ENCODE measurements around the gene ADAM12. TPM values are rescaled to one million over a fixed set of nuclear protein-coding genes. Genes with fewer than 3 reads are reported as not detected.

The ADAM12 gene
- total RNA-seq, 2 experiments from 2014 or later = 1.2 to 1.5 TPM

GRCh38 chr10:126201603-126202002, 186.7 kb downstream of the ADAM12 start:
- Histone ChIP-seq H3K36me3 (ENCODE audit: insufficient read depth, low read length) (no peaks in the 10 kb centered on the region), H3K27me3 (ENCODE audit: control insufficient read depth in 1 of 2, insufficient read depth in 2 of 2, low read length in 2 of 2) (no peaks in the 10 kb centered on the region), H3K4me3 (ENCODE audit: low read length) (no peak overlapping the region), H3K4me1 (ENCODE audit: insufficient read depth, low read length) (no peaks in the 10 kb centered on the region), H3K9me3 (ENCODE audit: control insufficient read depth in 1 of 2, insufficient read depth in 1 of 2, low read length in 2 of 2) (peaks cover 0 to 7% of the 10 kb centered on the region in 2 experiments), H3K27ac (ENCODE audit: low read depth in 1 of 2, low read length in 2 of 2) (no peak overlapping the region)
- intact Hi-C loops (cut with DNase I, micrococcal nuclease) = no loop called here
- H3K9me3 Mint-ChIP-seq = no peaks in the 10 kb centered on the region
- H3K4me3 Mint-ChIP-seq = no peak overlapping the region
- ChIA-PET POLR2A (no interaction called here), CTCF (no interaction called here)
- H3K36me3 Mint-ChIP-seq (ENCODE audit: low read depth) = no peaks in the 10 kb centered on the region
- TF ChIP-seq CTCF (IDR thresholded peaks at IDR 0.05) = no peak
- no peaks in the 10 kb centered on the region for H3K4me1 Mint-ChIP-seq (ENCODE audit: low read depth)
- no peak overlapping the region for H3K27ac Mint-ChIP-seq
- H3K27me3 Mint-ChIP-seq = no peaks in the 10 kb centered on the region
- no peak for DNase-seq
- no peak for ATAC-seq (ENCODE audit: poor library complexity)

GRCh38 chr10:126199221-126199998, 188.9 kb downstream of the ADAM12 start:
- ChIA-PET CTCF (no interaction called here), POLR2A (no interaction called here)
- intact Hi-C loops (cut with DNase I, micrococcal nuclease) = no loop called here
- Histone ChIP-seq H3K9me3 (ENCODE audit: control insufficient read depth in 1 of 2, insufficient read depth in 1 of 2, low read length in 2 of 2) (peaks cover 0 to 7% of the 10 kb centered on the region in 2 experiments), H3K27ac (ENCODE audit: low read depth in 1 of 2, low read length in 2 of 2) (no peak overlapping the region), H3K36me3 (ENCODE audit: insufficient read depth, low read length) (no peaks in the 10 kb centered on the region), H3K4me3 (ENCODE audit: low read length) (no peak overlapping the region), H3K27me3 (ENCODE audit: control insufficient read depth in 1 of 2, insufficient read depth in 2 of 2, low read length in 2 of 2) (no peaks in the 10 kb centered on the region), H3K4me1 (ENCODE audit: insufficient read depth, low read length) (no peaks in the 10 kb centered on the region)
- DNase-seq (no peak), ATAC-seq (ENCODE audit: poor library complexity) (no peak)
- H3K36me3 Mint-ChIP-seq (ENCODE audit: low read depth) = no peaks in the 10 kb centered on the region
- H3K4me1 Mint-ChIP-seq (ENCODE audit: low read depth) = no peaks in the 10 kb centered on the region
- no peaks in the 10 kb centered on the region for H3K9me3 Mint-ChIP-seq
- no peak overlapping the region for H3K27ac Mint-ChIP-seq
- no peak for TF ChIP-seq CTCF (IDR thresholded peaks at IDR 0.05)
- H3K4me3 Mint-ChIP-seq = no peak overlapping the region
- no peaks in the 10 kb centered on the region for H3K27me3 Mint-ChIP-seq

GRCh38 chr10:126198681-126199080, 189.6 kb downstream of the ADAM12 start:
- Mint-ChIP-seq H3K4me1 (ENCODE audit: low read depth) (no peaks in the 10 kb centered on the region), H3K4me3 (no peak overlapping the region), H3K27ac (no peak overlapping the region), H3K36me3 (ENCODE audit: low read depth) (no peaks in the 10 kb centered on the region), H3K9me3 (no peaks in the 10 kb centered on the region), H3K27me3 (no peaks in the 10 kb centered on the region)
- H3K9me3 ChIP-seq (ENCODE audit: control insufficient read depth in 1 of 2, insufficient read depth in 1 of 2, low read length in 2 of 2) = peaks cover 0 to 7% of the 10 kb centered on the region in 2 experiments
- ChIA-PET POLR2A (no interaction called here), CTCF (no interaction called here)
- no peak for TF ChIP-seq CTCF (IDR thresholded peaks at IDR 0.05)
- no peak overlapping the region for H3K4me3 ChIP-seq (ENCODE audit: low read length)
- H3K4me1 ChIP-seq (ENCODE audit: insufficient read depth, low read length) = no peaks in the 10 kb centered on the region
- H3K27me3 ChIP-seq (ENCODE audit: control insufficient read depth in 1 of 2, insufficient read depth in 2 of 2, low read length in 2 of 2) = no peaks in the 10 kb centered on the region
- H3K36me3 ChIP-seq (ENCODE audit: insufficient read depth, low read length) = no peaks in the 10 kb centered on the region
- no peak overlapping the region for H3K27ac ChIP-seq (ENCODE audit: low read depth in 1 of 2, low read length in 2 of 2)
- ATAC-seq (ENCODE audit: poor library complexity) (no peak), DNase-seq (no peak)
- intact Hi-C loops (cut with DNase I, micrococcal nuclease) = no loop called here

Data from CD4-positive, alpha-beta T cell (primary cell).